Measurements from ENCODE around the gene HOXA9. TPM values are rescaled to one million over a fixed set of nuclear protein-coding genes. Genes with fewer than 3 reads are reported as not detected.

Gene HOXA9
- total and polyA plus RNA-seq, 2 of the 8 experiments (the other 6 are each of a cell fraction or from before 2014, with no cell fraction given) = not detected

GRCh38 chr7:27212497-27213432, 47.4 kb upstream of the HOXA9 start:
- H3K9ac ChIP-seq (replicated peaks in 1 of 4; ENCODE audit: extremely low read depth in 1 of 4, low read depth in 3 of 4, low read length in 3 of 4) = no peak overlapping the region
- no peak overlapping the region for H2AK5ac ChIP-seq (ENCODE audit: low read depth, low read length)
- H2BK5ac ChIP-seq (ENCODE audit: low read depth, low read length) = no peak overlapping the region
- H2BK120ac ChIP-seq (replicated peaks; ENCODE audit: low read depth, low read length) = no peak overlapping the region
- H2BK15ac ChIP-seq (ENCODE audit: low read length) = no peak overlapping the region
- no peak overlapping the region for H3K4ac ChIP-seq (replicated peaks; ENCODE audit: insufficient read length, low read depth, low read length)
- H2BK20ac ChIP-seq (ENCODE audit: low read length) = no peak overlapping the region
- FAIRE-seq (no peak), DNase-seq (ENCODE audit: low read depth in 1 of 2, low spot score in 2 of 2) (no peak)
- no peak overlapping the region for H2AFZ ChIP-seq (ENCODE audit: low read length)
- no peaks in the 10 kb centered on the region for H3K79me1 ChIP-seq (ENCODE audit: low read depth, low read length)
- peak overlapping the region; percentile 47 to 52 for H3K4me2 ChIP-seq (ENCODE audit: insufficient read depth in 1 of 2, low read depth in 2 of 2, low read length in 2 of 2)
- no peak overlapping the region for H3K23ac ChIP-seq (ENCODE audit: insufficient read length)
- H3K14ac ChIP-seq (ENCODE audit: insufficient read length) = no peak overlapping the region
- H4K91ac ChIP-seq (replicated peaks; ENCODE audit: insufficient read length, low read length) = no peak overlapping the region
- peaks cover 8 to 17% (median 12%) of the 10 kb centered on the region in 4 experiments for H3K4me1 ChIP-seq (replicated peaks in 1 of 4; ENCODE audit: control insufficient read depth in 3 of 4, insufficient read depth in 4 of 4, low read length in 3 of 4)
- H3K56ac ChIP-seq (replicated peaks; ENCODE audit: insufficient read length, low read depth, low read length) = no peak overlapping the region
- WGBS, 2 experiments (ENCODE audit: extremely low coverage in 1 of 2, insufficient coverage in 1 of 2, insufficient read length in 1 of 2, insufficient replicate concordance in 2 of 2, low coverage in 1 of 2, low lambda C conversion rate in 2 of 2, missing lambda C conversion rate in 1 of 2) = 17% methylated on average over 43 of the region's 52 CpGs; no CpG with 5 or more reads in 1 of the 2 experiments
- peak overlapping the region in 1 of 4 experiments; percentile 38; a peak in 2 of 8 replicates for H3K4me3 ChIP-seq (ENCODE audit: extremely low read depth in 1 of 4, insufficient read depth in 2 of 4, low read depth in 3 of 4, low read length in 4 of 4)
- no peak overlapping the region for H3K27ac ChIP-seq (ENCODE audit: low read depth, low read length)
- peaks cover 12 to 27% of the 10 kb centered on the region in 2 experiments for H4K20me1 ChIP-seq (replicated peaks in 1 of 2; ENCODE audit: control insufficient read depth in 1 of 2, insufficient read depth in 2 of 2, low read length in 2 of 2)
- ChIA-PET CTCF (ENCODE audit: partially characterized antibody) (interaction anchor here (0.6 to 6.6 kb wide), 6 partner anchors 10 to 116 kb away, joined by 3 to 64 read pairs (median 12); partner anchors contain the start of gene HOXA11), POLR2A (ENCODE audit: partially characterized antibody) (no interaction called here)
- no peak overlapping the region for H3K18ac ChIP-seq (ENCODE audit: extremely low read depth, low read length)
- H3K79me2 ChIP-seq (ENCODE audit: control insufficient read depth in 1 of 2, insufficient read depth in 2 of 2, low read length in 2 of 2) = no peaks in the 10 kb centered on the region
- H3K36me3 ChIP-seq (ENCODE audit: control insufficient read depth in 2 of 4, insufficient read depth in 4 of 4, low read length in 3 of 4) = peaks cover 0 to 4% (median 0%) of the 10 kb centered on the region in 4 experiments; a peak in 1 of 8 replicates
- H4K8ac ChIP-seq (ENCODE audit: extremely low read depth, insufficient read depth, low read length) = no peak overlapping the region; the same call in 1 of the 2 replicates
- H3K23me2 ChIP-seq (ENCODE audit: low read depth, low read length) = no peaks in the 10 kb centered on the region; the same call in 1 of the 2 replicates
- H2BK12ac ChIP-seq (ENCODE audit: low read depth, low read length) = no peak overlapping the region
- no peak overlapping the region for H4K5ac ChIP-seq (ENCODE audit: insufficient read length, low read depth, low read length)
- H3K9me3 ChIP-seq (ENCODE audit: insufficient read depth in 2 of 2, low read depth in 1 of 2, low read length in 1 of 2) = no peaks in the 10 kb centered on the region
- H3K27me3 ChIP-seq (replicated peaks in 1 of 4; ENCODE audit: control insufficient read depth in 3 of 4, extremely low read depth in 1 of 4, insufficient read depth in 3 of 4, low read length in 3 of 4) = peaks cover 94 to 99% (median 98%) of the 10 kb centered on the region in 4 experiments
- peak; percentile 90 for TF ChIP-seq RNF2 (IDR thresholded peaks at IDR 0.05; ENCODE audit: borderline replicate concordance, low read depth, low read length, missing control alignments, poor library complexity, severe bottlenecking)
- TF ChIP-seq, protein P1, sequence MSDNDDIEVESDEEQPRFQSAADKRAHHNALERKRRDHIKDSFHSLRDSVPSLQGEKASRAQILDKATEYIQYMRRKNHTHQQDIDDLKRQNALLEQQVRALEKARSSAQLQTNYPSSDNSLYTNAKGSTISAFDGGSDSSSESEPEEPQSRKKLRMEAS (IDR thresholded peaks at IDR 0.05) = no peak
- TF ChIP-seq TEAD4 (IDR thresholded peaks at IDR 0.05; ENCODE audit: low read depth, low read length) = no peak
- TF ChIP-seq JUND (IDR thresholded peaks at IDR 0.05; ENCODE audit: low read length) = no peak
- peak; percentile 67; the same call in 1 of the 2 replicates for TF ChIP-seq CBX8 (IDR thresholded peaks at IDR 0.05; ENCODE audit: borderline replicate concordance, low read depth, low read length)
- TF ChIP-seq RAD21 (IDR thresholded peaks at IDR 0.05 in 1 of 2, conservative IDR thresholded peaks at IDR 0.05 in 1 of 2; ENCODE audit: low read depth in 2 of 2, low read length in 2 of 2) = no peak
- no peak for TF ChIP-seq JUN (IDR thresholded peaks at IDR 0.05; ENCODE audit: low read depth, low read length)
- no peak for TF ChIP-seq BRCA1 (IDR thresholded peaks at IDR 0.05; ENCODE audit: low read depth, low read length)
- no peak for TF ChIP-seq CHD2 (IDR thresholded peaks at IDR 0.05; ENCODE audit: low read length)
- no peak for TF ChIP-seq SRF (IDR thresholded peaks at IDR 0.05; ENCODE audit: low read depth, low read length)
- TF ChIP-seq SIRT6 (IDR thresholded peaks at IDR 0.05; ENCODE audit: low read length) = no peak

All from H1 (cell line).